HEK293T (cell line): ENCODE results near the gene OR1S2.

Experiments
- CTCF ChIA-PET: fragments of 350-600 bp; formaldehyde crosslinking; extraction: SDS; loops from one replicate; lab custom pipeline; 2021; ENCODE audit warnings: antibody characterized with exemption, inconsistent platforms; lab: Yijun Ruan, JAX
- POLR2A ChIA-PET: fragments of 350-600 bp; formaldehyde crosslinking; extraction: SDS; loops from one replicate; lab custom pipeline; 2020; ENCODE audit warnings: antibody characterized with exemption, inconsistent platforms; lab: Yijun Ruan, JAX
- DNase-seq: peaks from one replicate; pipeline ENCODE4 v3.0.0; 2012; ENCODE audit warnings: mixed read lengths; ENCODE audit errors: extremely low spot score
- ARNT ChIP-seq: fragments of 450-650 bp; IDR thresholded peaks from 2 replicates; pipeline ENCODE4 v1.6.1; 2017; ENCODE audit warnings: mild to moderate bottlenecking
- BHLHE40 ChIP-seq: fragments of 450-650 bp; IDR thresholded peaks from 2 replicates; pipeline ENCODE4 v1.6.1; 2016; ENCODE audit warnings: mild to moderate bottlenecking, moderate library complexity, borderline replicate concordance
- CTBP1 ChIP-seq: fragments of 450-650 bp; IDR thresholded peaks from 2 replicates; pipeline ENCODE4 v1.6.1; 2016; ENCODE audit warnings: borderline replicate concordance
- ELF4 ChIP-seq: fragments of 450-650 bp; IDR thresholded peaks from 2 replicates; pipeline ENCODE4 v1.6.1; 2017; ENCODE audit warnings: antibody characterized with exemption
- FOXA1 ChIP-seq: fragments of 450-650 bp; IDR thresholded peaks from 2 replicates; pipeline ENCODE4 v1.6.1; 2016; ENCODE audit warnings: mild to moderate bottlenecking
- FOXK2 ChIP-seq: fragments of 450-650 bp; IDR thresholded peaks from 2 replicates; pipeline ENCODE4 v1.6.1; 2016; ENCODE audit warnings: mild to moderate bottlenecking
- FOXM1 ChIP-seq: fragments of 450-650 bp; IDR thresholded peaks from 2 replicates; pipeline ENCODE4 v1.6.1; 2017; ENCODE audit warnings: mild to moderate bottlenecking, borderline replicate concordance
- HDGF ChIP-seq: fragments of 450-650 bp; IDR thresholded peaks from 2 replicates; pipeline ENCODE4 v1.6.1; 2017; ENCODE audit warnings: antibody characterized with exemption, borderline replicate concordance
- L3MBTL2 ChIP-seq: fragments of 450-650 bp; conservative IDR thresholded peaks from 2 replicates; pipeline ENCODE4 v1.6.1; 2016; ENCODE audit warnings: mild to moderate bottlenecking
- LEF1 ChIP-seq: fragments of 450-650 bp; IDR thresholded peaks from 2 replicates; pipeline ENCODE4 v1.6.1; 2017; ENCODE audit warnings: mild to moderate bottlenecking, borderline replicate concordance
- NFRKB ChIP-seq: fragments of 450-650 bp; IDR thresholded peaks from 2 replicates; pipeline ENCODE4 v1.6.1; 2016; ENCODE audit warnings: mild to moderate bottlenecking, moderate library complexity
- SP1 ChIP-seq: fragments of 450-650 bp; IDR thresholded peaks from 2 replicates; pipeline ENCODE4 v1.6.1; 2017
- SUZ12 ChIP-seq: fragments of 450-650 bp; IDR thresholded peaks from 2 replicates; pipeline ENCODE4 v1.6.1; 2016; ENCODE audit warnings: mild to moderate bottlenecking
- TARDBP ChIP-seq: fragments of 450-650 bp; IDR thresholded peaks from 2 replicates; pipeline ENCODE4 v1.6.1; 2016
- ZNF384 ChIP-seq: fragments of 450-650 bp; IDR thresholded peaks from 2 replicates; pipeline ENCODE4 v1.6.1; 2016
- TF ChIP-seq, protein P1 (sequence below): fragments of 450-650 bp; IDR thresholded peaks from 2 replicates; pipeline ENCODE4 v1.6.1; 2016

The OR1S2 gene

DNA sequence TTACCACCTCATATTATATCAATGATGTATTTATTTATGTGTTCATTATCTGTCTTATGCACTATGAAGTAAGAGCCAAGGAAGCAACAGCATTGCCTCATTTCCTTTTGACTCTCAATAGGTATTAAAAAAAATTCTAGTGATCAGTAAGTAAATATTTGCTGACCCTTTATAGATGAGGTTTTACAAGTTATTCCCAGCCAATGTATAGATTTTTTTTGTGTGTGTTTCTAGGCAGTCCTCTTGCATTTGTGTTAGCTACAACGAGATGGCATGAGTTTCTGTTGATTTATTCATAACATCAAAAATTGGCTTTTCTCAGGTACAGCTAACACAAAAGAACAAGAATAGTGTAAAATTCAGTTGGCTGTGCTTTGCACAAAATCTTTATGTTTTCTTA, 4.7 kb downstream of the OR1S2 start:
- ChIA-PET CTCF (no interaction called here), POLR2A (no interaction called here)
- DNase-seq = no peak
- TF ChIP-seq, protein P1, sequence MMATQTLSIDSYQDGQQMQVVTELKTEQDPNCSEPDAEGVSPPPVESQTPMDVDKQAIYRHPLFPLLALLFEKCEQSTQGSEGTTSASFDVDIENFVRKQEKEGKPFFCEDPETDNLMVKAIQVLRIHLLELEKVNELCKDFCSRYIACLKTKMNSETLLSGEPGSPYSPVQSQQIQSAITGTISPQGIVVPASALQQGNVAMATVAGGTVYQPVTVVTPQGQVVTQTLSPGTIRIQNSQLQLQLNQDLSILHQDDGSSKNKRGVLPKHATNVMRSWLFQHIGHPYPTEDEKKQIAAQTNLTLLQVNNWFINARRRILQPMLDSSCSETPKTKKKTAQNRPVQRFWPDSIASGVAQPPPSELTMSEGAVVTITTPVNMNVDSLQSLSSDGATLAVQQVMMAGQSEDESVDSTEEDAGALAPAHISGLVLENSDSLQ = no peak
- TF ChIP-seq ZNF384 (no peak), NFRKB (no peak), SP1 (no peak), FOXM1 (no peak), FOXA1 (no peak)

DNA sequence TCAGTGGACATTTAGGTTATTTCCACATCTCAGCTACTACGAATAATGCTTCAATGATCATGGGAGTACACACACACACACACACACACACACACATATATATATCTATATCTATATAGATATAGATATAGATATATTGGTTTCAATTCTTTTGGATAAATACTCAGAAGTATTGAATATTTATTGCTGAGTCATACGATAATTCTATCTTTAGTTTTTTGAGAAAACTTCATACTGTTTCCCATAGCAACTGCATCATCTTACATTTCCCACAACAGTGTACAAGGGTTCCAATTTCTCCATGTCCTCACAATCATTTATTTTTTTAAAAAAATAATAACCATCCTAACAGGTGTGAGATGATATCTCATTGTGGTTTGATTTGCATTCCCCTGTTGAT, 8.0 kb downstream of the OR1S2 start:
- ChIA-PET CTCF (no interaction called here), POLR2A (no interaction called here)
- no peak for TF ChIP-seq BHLHE40
- TF ChIP-seq HDGF = no peak
- no peak for TF ChIP-seq TARDBP
- TF ChIP-seq LEF1 = no peak
- no peak for TF ChIP-seq FOXK2
- TF ChIP-seq FOXA1 = no peak
- no peak for TF ChIP-seq ARNT
- no peak for TF ChIP-seq SP1
- no peak for TF ChIP-seq ELF4
- no peak for TF ChIP-seq NFRKB
- no peak for TF ChIP-seq SUZ12
- no peak for TF ChIP-seq CTBP1
- no peak for TF ChIP-seq L3MBTL2
- DNase-seq = no peak

DNA sequence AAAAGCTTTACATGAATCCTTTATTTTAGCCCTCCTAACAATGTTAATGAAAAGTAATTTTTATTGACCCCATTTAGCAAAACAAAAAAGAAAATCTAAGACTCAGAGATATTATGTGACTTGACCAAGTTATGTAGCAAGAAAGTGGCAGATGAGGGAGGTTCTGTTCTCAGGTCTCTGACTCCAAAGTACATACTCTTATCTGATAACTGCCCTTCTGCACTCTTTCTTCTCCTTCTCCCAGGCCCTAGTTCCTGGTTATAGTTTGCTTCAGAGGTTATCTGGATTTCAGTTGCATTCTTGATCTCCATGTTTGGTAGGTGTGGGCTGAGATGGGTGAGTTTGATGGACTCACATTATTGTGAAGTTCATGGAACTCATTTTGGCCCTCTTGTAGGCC, 10.6 kb downstream of the OR1S2 start:
- DNase-seq = no peak
- CTCF ChIA-PET = no interaction called here
- POLR2A ChIA-PET = no interaction called here
- no peak for TF ChIP-seq FOXK2
- TF ChIP-seq HDGF = no peak
- TF ChIP-seq TARDBP = no peak
- no peak for TF ChIP-seq CTBP1
- no peak for TF ChIP-seq ARNT
- no peak for TF ChIP-seq FOXM1
- TF ChIP-seq LEF1 = no peak
- TF ChIP-seq, protein P1 = no peak
- TF ChIP-seq BHLHE40 = no peak
- no peak for TF ChIP-seq ZNF384
- TF ChIP-seq NFRKB = no peak
- TF ChIP-seq ELF4 = no peak
- no peak for TF ChIP-seq L3MBTL2
- no peak for TF ChIP-seq FOXA1
- TF ChIP-seq SUZ12 = no peak
- no peak for TF ChIP-seq SP1

DNA sequence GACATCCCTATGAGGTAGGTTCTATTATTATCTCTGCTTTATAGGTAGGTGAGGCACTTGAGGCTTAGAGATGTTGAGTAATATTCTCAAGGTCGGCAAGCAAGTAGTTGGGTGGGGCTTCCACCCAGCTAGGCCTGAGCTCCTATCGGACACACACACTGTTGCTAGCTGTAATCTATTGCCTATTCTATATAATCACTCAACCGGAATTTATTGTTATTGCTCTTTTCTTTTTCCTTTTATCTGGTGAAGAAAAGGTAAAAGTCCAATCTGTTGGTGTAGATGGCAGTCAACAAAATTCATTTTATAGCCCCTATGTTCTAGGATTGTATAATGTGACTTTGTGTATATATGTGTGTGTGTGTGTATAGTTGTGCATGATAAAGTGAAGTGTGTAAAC, 11.7 kb downstream of the OR1S2 start:
- CTCF ChIA-PET = no interaction called here
- no peak for DNase-seq
- no peak for TF ChIP-seq ARNT
- no peak for TF ChIP-seq CTBP1
- no peak for TF ChIP-seq BHLHE40
- TF ChIP-seq SUZ12 = no peak
- TF ChIP-seq HDGF = no peak
- TF ChIP-seq, protein P1 = no peak
- no peak for TF ChIP-seq SP1
- no peak for TF ChIP-seq FOXA1
- no peak for TF ChIP-seq LEF1
- no peak for TF ChIP-seq ELF4
- TF ChIP-seq ZNF384 = no peak
- TF ChIP-seq NFRKB = no peak
- POLR2A ChIA-PET = no interaction called here

DNA sequence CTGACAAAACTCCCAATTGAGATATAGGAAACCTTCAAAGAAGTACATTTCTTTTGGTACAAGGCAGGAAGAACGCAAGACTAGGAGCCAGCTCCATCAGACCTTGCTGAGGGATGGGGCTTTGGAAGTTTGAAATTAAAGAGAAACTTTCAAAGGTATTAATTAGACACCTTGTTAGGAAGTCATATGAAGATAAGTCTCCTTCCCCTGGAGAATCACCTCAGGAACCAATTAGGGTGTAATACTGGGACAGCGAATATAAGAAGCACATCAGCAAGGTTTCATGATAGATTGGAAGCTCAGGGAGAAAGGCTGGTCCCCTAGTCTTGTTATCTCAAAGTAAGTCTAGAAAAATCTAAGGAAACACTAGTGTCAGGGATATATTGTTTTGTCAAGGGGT, 15.2 kb downstream of the OR1S2 start, which contains the start of gene OR9Q2:
Gene OR9Q2 (plus strand): TSS at position 301 of the 400 bp plus-strand sequence. CDS start 1,421 bp downstream, outside the sequence.
- ChIA-PET POLR2A (no interaction called here), CTCF (no interaction called here)
- no peak for TF ChIP-seq LEF1
- no peak for TF ChIP-seq ZNF384
- TF ChIP-seq ELF4 = no peak
- TF ChIP-seq ARNT = no peak
- TF ChIP-seq TARDBP = no peak
- TF ChIP-seq, protein P1 = no peak
- TF ChIP-seq SP1 = no peak
- no peak for TF ChIP-seq SUZ12
- TF ChIP-seq FOXM1 = no peak
- TF ChIP-seq CTBP1 = no peak
- no peak for TF ChIP-seq NFRKB
- no peak for TF ChIP-seq BHLHE40
- no peak for TF ChIP-seq FOXK2
- TF ChIP-seq HDGF = no peak
- no peak for TF ChIP-seq L3MBTL2
- TF ChIP-seq FOXA1 = no peak
- DNase-seq = no peak

DNA sequence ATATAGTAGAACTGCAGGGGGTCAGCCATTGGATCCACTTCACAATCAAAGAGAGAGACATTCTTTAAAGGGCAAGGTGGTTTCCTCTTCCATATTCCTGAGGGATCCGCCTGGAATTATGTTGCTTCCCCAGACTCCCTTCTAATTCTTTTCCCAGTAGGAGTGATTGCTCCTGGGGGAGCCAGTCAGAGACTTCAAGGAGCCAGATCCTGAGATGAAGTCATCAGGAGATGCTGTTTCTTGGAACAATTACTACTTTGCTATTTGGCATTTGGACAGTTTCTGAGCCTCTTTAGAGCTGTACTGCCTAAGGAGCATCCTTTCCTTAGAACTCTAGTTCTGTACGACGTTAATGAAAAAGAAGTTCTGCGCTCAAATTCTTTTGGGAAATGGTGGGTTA, 17.0 kb downstream of the OR1S2 start:
- ChIA-PET CTCF (no interaction called here), POLR2A (no interaction called here)
- TF ChIP-seq NFRKB = no peak
- TF ChIP-seq ELF4 = no peak
- no peak for TF ChIP-seq LEF1
- no peak for TF ChIP-seq FOXK2
- DNase-seq = no peak
